Lower leg skin (tissue), 3 donors: ENCODE results near the gene NR3C2.

Experiments
- CTCF ChIP-seq, 3 donors: fragments of 450-650 bp; IDR thresholded peaks; one replicate each; pipeline ENCODE4 v1.5.1; 2016; ENCODE audit warnings: antibody characterized with exemption in 3 of 3, mild to moderate bottlenecking in 3 of 3, moderate library complexity in 2 of 3
- POLR2A ChIP-seq, 2 donors: fragments of 450-650 bp; IDR thresholded peaks; one replicate each; pipeline ENCODE4 v1.6.1; 2016 to 2017; ENCODE audit warnings: antibody characterized with exemption in 2 of 2, mild to moderate bottlenecking in 1 of 2, moderate library complexity in 1 of 2

- TF ChIP-seq CTCF (IDR thresholded peaks at IDR 0.05): no peak
- TF ChIP-seq POLR2A (IDR thresholded peaks at IDR 0.05): no peak
These were observed 270.6 kb downstream of the NR3C2 start for GRCh38 chr4:148171596-148171995.
